CD4-positive, CD25-positive, alpha-beta regulatory T cell (primary cell): Measurements from ENCODE around the gene FAM83F. TPM values are rescaled to one million over a fixed set of nuclear protein-coding genes. Genes with fewer than 3 reads are reported as not detected.

Experiments used
- ATAC-seq, 2 donors: fragments of 150-1000 bp; cut with Tn5 transposase; one replicate each; pipeline ENCODE4 v1.10.0; 2021; ENCODE audit warnings: low read depth in 2 of 2, moderate number of reproducible peaks in 2 of 2, moderate library complexity in 1 of 2
- DNase-seq, 3 donors: peaks; one replicate each; pipeline versions ENCODE4 v3.0.0 to v3.0.0-alpha.2; 2012 to 2022; ENCODE audit warnings: mixed read lengths in 1 of 3
- H3K27ac ChIP-seq: one replicate; pipeline ENCODE4 v1.7.0; 2013; ENCODE audit warnings: mild to moderate bottlenecking, low read length; ENCODE audit not compliant: insufficient read depth, poor library complexity, severe bottlenecking
- H3K27me3 ChIP-seq: one replicate; pipeline ENCODE4 v1.7.0; 2013; ENCODE audit warnings: low read length; ENCODE audit not compliant: control insufficient read depth, insufficient read depth
- H3K36me3 ChIP-seq: one replicate; pipeline ENCODE4 v1.7.0; 2013; ENCODE audit warnings: mild to moderate bottlenecking, low read length, moderate library complexity; ENCODE audit not compliant: control insufficient read depth, insufficient read depth
- H3K4me1 ChIP-seq: 2 replicates; pipeline ENCODE4 v1.7.0; 2013; ENCODE audit warnings: mild to moderate bottlenecking, low read length; ENCODE audit not compliant: insufficient read depth, control insufficient read depth, poor library complexity, severe bottlenecking
- H3K4me3 ChIP-seq: one replicate; pipeline ENCODE4 v1.7.0; 2013; ENCODE audit warnings: low read depth, mild to moderate bottlenecking, low read length, moderate library complexity
- H3K9me3 ChIP-seq, 2 experiments: 1 replicate in 1 of 2; 2 replicates in 1 of 2; pipeline ENCODE4 v1.7.0; 2013; ENCODE audit warnings: low read length in 2 of 2, mild to moderate bottlenecking in 1 of 2, moderate library complexity in 1 of 2; ENCODE audit not compliant: control insufficient read depth in 2 of 2
- H3K27ac Mint-ChIP-seq, 3 donors: one replicate each; pipeline ENCODE4 v1.8.0; 2020 to 2022; ENCODE audit warnings: mild to moderate bottlenecking in 3 of 3, mixed read lengths in 3 of 3, moderate library complexity in 2 of 3
- H3K27me3 Mint-ChIP-seq: one replicate; pipeline ENCODE4 v1.8.0; 2022; ENCODE audit warnings: mild to moderate bottlenecking, mixed read lengths
- H3K36me3 Mint-ChIP-seq: one replicate; pipeline ENCODE4 v1.8.0; 2020; ENCODE audit warnings: mixed read lengths
- H3K4me1 Mint-ChIP-seq, 4 donors: one replicate each; pipeline ENCODE4 v1.8.0; 2020 to 2022; ENCODE audit warnings: mixed read lengths in 4 of 4, mild to moderate bottlenecking in 1 of 4
- H3K4me3 Mint-ChIP-seq, 4 donors: one replicate each; pipeline ENCODE4 v1.8.0; 2020 to 2022; ENCODE audit warnings: mild to moderate bottlenecking in 4 of 4, mixed read lengths in 4 of 4, moderate library complexity in 3 of 4
- H3K9me3 Mint-ChIP-seq, 7 donors: one replicate each; pipeline ENCODE4 v1.8.0; 2020 to 2022; ENCODE audit warnings: mixed read lengths in 7 of 7, mild to moderate bottlenecking in 3 of 7, moderate library complexity in 2 of 7
- polyA plus RNA-seq, 4 donors: library from polyadenylated mRNA; unstranded; fragments of 300-500 nt; fragmentation: Illumina TruSeq; gene quantifications; one replicate each; pipeline ENCODE4 v1.2.3, GENCODE V29; 2021
- total RNA-seq: library from RNA; stranded (reverse); gene quantifications from one replicate; pipeline ENCODE4 v1.2.3, GENCODE V29; 2022

Gene FAM83F
- total and polyA plus RNA-seq, 5 donors from 2014 or later: 0.01 to 3.2 (median 0.04) TPM; not detected in 1

- no peak overlapping the region for H3K27ac ChIP-seq
- H3K9me3 ChIP-seq: no peaks in the 10 kb centered on the region
- no peak overlapping the region for H3K27ac Mint-ChIP-seq
- H3K4me3 ChIP-seq: no peak overlapping the region
- H3K27me3 ChIP-seq: peaks cover 3% of the 10 kb centered on the region
- H3K4me1 ChIP-seq: peaks cover 17% of the 10 kb centered on the region
- no peaks in the 10 kb centered on the region for H3K36me3 ChIP-seq
- H3K9me3 Mint-ChIP-seq: no peaks in the 10 kb centered on the region
- H3K36me3 Mint-ChIP-seq: no peaks in the 10 kb centered on the region
- H3K4me1 Mint-ChIP-seq: peaks cover 5 to 12% (median 5%) of the 10 kb centered on the region in 4 donors
- H3K27me3 Mint-ChIP-seq: peaks cover 33% of the 10 kb centered on the region
- ATAC-seq: no peak
- peak overlapping the region in 1 of 4 donors; percentile 5 for H3K4me3 Mint-ChIP-seq
- DNase-seq: no peak
Observed at GRCh38 chr22:39997421-39997820, 2.7 kb downstream of the FAM83F start.

- no peak overlapping the region for H3K4me3 ChIP-seq
- H3K9me3 ChIP-seq: no peaks in the 10 kb centered on the region
- no peak for ATAC-seq
- Mint-ChIP-seq H3K4me3 (no peak overlapping the region), H3K36me3 (no peaks in the 10 kb centered on the region), H3K27me3 (peaks cover 29% of the 10 kb centered on the region), H3K27ac (no peak overlapping the region), H3K4me1 (peaks cover 5 to 12% (median 5%) of the 10 kb centered on the region in 4 donors), H3K9me3 (no peaks in the 10 kb centered on the region)
- no peak for DNase-seq
- H3K36me3 ChIP-seq: no peaks in the 10 kb centered on the region
- no peaks in the 10 kb centered on the region for H3K27me3 ChIP-seq
- H3K4me1 ChIP-seq: peaks cover 17% of the 10 kb centered on the region
- H3K27ac ChIP-seq: no peak overlapping the region
Observed at GRCh38 chr22:39997939-39998726, 3.4 kb downstream of the FAM83F start.

- no peaks in the 10 kb centered on the region for H3K36me3 Mint-ChIP-seq
- H3K9me3 ChIP-seq: no peaks in the 10 kb centered on the region
- H3K36me3 ChIP-seq: no peaks in the 10 kb centered on the region
- H3K27me3 Mint-ChIP-seq: peaks cover 23% of the 10 kb centered on the region
- no peak overlapping the region for H3K27ac Mint-ChIP-seq
- H3K4me1 Mint-ChIP-seq: peaks cover 0 to 5% (median 3%) of the 10 kb centered on the region in 4 donors
- H3K27me3 ChIP-seq: no peaks in the 10 kb centered on the region
- no peak overlapping the region for H3K27ac ChIP-seq
- peaks cover 10% of the 10 kb centered on the region for H3K4me1 ChIP-seq
- DNase-seq (no peak), ATAC-seq (no peak)
- no peak overlapping the region for H3K4me3 ChIP-seq
- no peak overlapping the region for H3K4me3 Mint-ChIP-seq
- no peaks in the 10 kb centered on the region for H3K9me3 Mint-ChIP-seq
Observed at GRCh38 chr22:39999144-39999757, 4.5 kb downstream of the FAM83F start.

GRCh38 chr22:40000171-40000570 is 5.4 kb downstream of the FAM83F start:
- Histone ChIP-seq H3K9me3 (no peaks in the 10 kb centered on the region), H3K4me1 (peaks cover 3% of the 10 kb centered on the region), H3K27me3 (no peaks in the 10 kb centered on the region), H3K4me3 (no peak overlapping the region), H3K36me3 (no peaks in the 10 kb centered on the region), H3K27ac (no peak overlapping the region)
- Mint-ChIP-seq H3K4me1 (peaks cover 0 to 5% (median 2%) of the 10 kb centered on the region in 4 donors), H3K27me3 (peaks cover 22% of the 10 kb centered on the region), H3K9me3 (no peaks in the 10 kb centered on the region), H3K27ac (no peak overlapping the region), H3K4me3 (no peak overlapping the region), H3K36me3 (no peaks in the 10 kb centered on the region)
- ATAC-seq (no peak), DNase-seq (no peak)

- Mint-ChIP-seq H3K27me3 (peaks cover 18% of the 10 kb centered on the region), H3K4me3 (no peak overlapping the region), H3K4me1 (peaks cover 0 to 5% (median under 1%) of the 10 kb centered on the region in 4 donors), H3K9me3 (no peaks in the 10 kb centered on the region), H3K27ac (peak overlapping the region in 1 of 3 donors; percentile 38), H3K36me3 (no peaks in the 10 kb centered on the region)
- no peak for ATAC-seq
- Histone ChIP-seq H3K27ac (no peak overlapping the region), H3K4me3 (no peak overlapping the region), H3K27me3 (no peaks in the 10 kb centered on the region), H3K36me3 (no peaks in the 10 kb centered on the region), H3K4me1 (no peaks in the 10 kb centered on the region), H3K9me3 (no peaks in the 10 kb centered on the region)
- DNase-seq: no peak
Observed at GRCh38 chr22:40001106-40001505, 6.4 kb downstream of the FAM83F start.

- Mint-ChIP-seq H3K4me3 (no peak overlapping the region), H3K4me1 (peaks cover 0 to under 1% (median 0%) of the 10 kb centered on the region in 4 donors), H3K9me3 (no peaks in the 10 kb centered on the region), H3K36me3 (no peaks in the 10 kb centered on the region), H3K27me3 (peaks cover 10% of the 10 kb centered on the region), H3K27ac (no peak overlapping the region)
- H3K4me3 ChIP-seq: no peak overlapping the region
- no peak overlapping the region for H3K27ac ChIP-seq
- DNase-seq (no peak), ATAC-seq (no peak)
- H3K4me1 ChIP-seq: no peaks in the 10 kb centered on the region
- no peaks in the 10 kb centered on the region for H3K9me3 ChIP-seq
- H3K27me3 ChIP-seq: no peaks in the 10 kb centered on the region
- H3K36me3 ChIP-seq: no peaks in the 10 kb centered on the region
Observed at GRCh38 chr22:40001800-40002577, 7.2 kb downstream of the FAM83F start.

- Histone ChIP-seq H3K9me3 (no peaks in the 10 kb centered on the region), H3K27ac (no peak overlapping the region), H3K4me3 (no peak overlapping the region), H3K36me3 (no peaks in the 10 kb centered on the region), H3K4me1 (no peaks in the 10 kb centered on the region), H3K27me3 (no peaks in the 10 kb centered on the region)
- DNase-seq: no peak
- H3K9me3 Mint-ChIP-seq: no peaks in the 10 kb centered on the region
- no peak overlapping the region for H3K4me3 Mint-ChIP-seq
- no peaks in the 10 kb centered on the region for H3K36me3 Mint-ChIP-seq
- H3K27ac Mint-ChIP-seq: peak overlapping the region in 1 of 3 donors; percentile 26
- ATAC-seq: no peak
- peaks cover 8% of the 10 kb centered on the region for H3K27me3 Mint-ChIP-seq
- no peaks in the 10 kb centered on the region for H3K4me1 Mint-ChIP-seq
Observed at GRCh38 chr22:40002935-40003715, 8.4 kb downstream of the FAM83F start.
